ENCODE results near the gene C2.

The C2 gene

GRCh38 chr6:31969712-31970603, 42.4 kb downstream of the C2 start:
- TF ChIP-seq YY1 (IDR thresholded peaks at IDR 0.05; ENCODE audit: low read depth) = no peak
- no peak for TF ChIP-seq CEBPB (IDR thresholded peaks at IDR 0.05)
- no peak for TF ChIP-seq EP300 (IDR thresholded peaks at IDR 0.05; ENCODE audit: borderline replicate concordance)
- TF ChIP-seq NFIC (IDR thresholded peaks at IDR 0.05) = no peak
- TF ChIP-seq REST (IDR thresholded peaks at IDR 0.05; ENCODE audit: low read depth) = no peak
- TF ChIP-seq TEAD4 (IDR thresholded peaks at IDR 0.05) = no peak
- no peak for TF ChIP-seq MAX (IDR thresholded peaks at IDR 0.05)
- TF ChIP-seq TCF12 (IDR thresholded peaks at IDR 0.05; ENCODE audit: low read depth) = no peak
- no peak for TF ChIP-seq RAD21 (IDR thresholded peaks at IDR 0.05; ENCODE audit: low read depth)
- no peak for TF ChIP-seq FOXM1 (IDR thresholded peaks at IDR 0.05; ENCODE audit: borderline replicate concordance, low read depth)
- TF ChIP-seq TAF1 (IDR thresholded peaks at IDR 0.05; ENCODE audit: low read depth) = no peak
- no peak for TF ChIP-seq CREB1 (IDR thresholded peaks at IDR 0.05; ENCODE audit: low read depth)
- TF ChIP-seq ZBTB7A (IDR thresholded peaks at IDR 0.05; ENCODE audit: low read depth) = no peak
- TF ChIP-seq EGR1 (IDR thresholded peaks at IDR 0.05) = no peak
- TF ChIP-seq USF1 (IDR thresholded peaks at IDR 0.05) = no peak

GRCh38 chr6:31970604-31971271, 43.2 kb downstream of the C2 start:
- TF ChIP-seq ZBTB7A (IDR thresholded peaks at IDR 0.05; ENCODE audit: low read depth) (no peak), TCF12 (IDR thresholded peaks at IDR 0.05; ENCODE audit: low read depth) (no peak), YY1 (IDR thresholded peaks at IDR 0.05; ENCODE audit: low read depth) (no peak)

- TF ChIP-seq CREB1 (IDR thresholded peaks at IDR 0.05; ENCODE audit: low read depth) = no peak
- TF ChIP-seq RAD21 (IDR thresholded peaks at IDR 0.05; ENCODE audit: low read depth) = no peak
- TF ChIP-seq NFIC (IDR thresholded peaks at IDR 0.05) = no peak
- no peak for TF ChIP-seq YY1 (IDR thresholded peaks at IDR 0.05; ENCODE audit: low read depth)
Measured at GRCh38 chr6:31971279-31971992, 43.9 kb downstream of the C2 start.

- TF ChIP-seq ZBTB7A (IDR thresholded peaks at IDR 0.05; ENCODE audit: low read depth) (no peak), MAX (IDR thresholded peaks at IDR 0.05) (peak; percentile 88), TAF1 (IDR thresholded peaks at IDR 0.05; ENCODE audit: low read depth) (no peak; the same call in 1 of the 2 replicates), EP300 (IDR thresholded peaks at IDR 0.05; ENCODE audit: borderline replicate concordance) (no peak), RAD21 (IDR thresholded peaks at IDR 0.05; ENCODE audit: low read depth) (no peak), TEAD4 (IDR thresholded peaks at IDR 0.05) (peak; percentile 79), EGR1 (IDR thresholded peaks at IDR 0.05) (peak; percentile 34), CEBPB (IDR thresholded peaks at IDR 0.05) (peak; percentile 75), YY1 (IDR thresholded peaks at IDR 0.05; ENCODE audit: low read depth) (peak; percentile 25; the same call in 1 of the 2 replicates), FOXM1 (IDR thresholded peaks at IDR 0.05; ENCODE audit: borderline replicate concordance, low read depth) (no peak), REST (IDR thresholded peaks at IDR 0.05; ENCODE audit: low read depth) (no peak), TCF12 (IDR thresholded peaks at IDR 0.05; ENCODE audit: low read depth) (peak; percentile 51), USF1 (IDR thresholded peaks at IDR 0.05) (peak; percentile 40; the same call in 1 of the 2 replicates), NFIC (IDR thresholded peaks at IDR 0.05) (0 out of 2 replicates have a peak, but pooled peaks have one; percentile 4), CREB1 (IDR thresholded peaks at IDR 0.05; ENCODE audit: low read depth) (peak; percentile 98)
Measured at GRCh38 chr6:31971993-31972708, 44.6 kb downstream of the C2 start, which contains the start of gene DXO. Gene DXO (minus strand): TSS chr6:31972138. CDS start chr6:31971675, 463 bp downstream.
